Central memory CD4-positive, alpha-beta T cell (primary cell): ENCODE measurements around the gene FER.
"Not testable (repeated sequence)": the region's sequence is repeated elsewhere in the genome, so short reads cannot be mapped to it uniquely, and the experiment has no call there.

Experiments
- DNase-seq: peaks from one replicate; pipeline ENCODE4 v3.0.0; 2022

FER gene

DNA sequence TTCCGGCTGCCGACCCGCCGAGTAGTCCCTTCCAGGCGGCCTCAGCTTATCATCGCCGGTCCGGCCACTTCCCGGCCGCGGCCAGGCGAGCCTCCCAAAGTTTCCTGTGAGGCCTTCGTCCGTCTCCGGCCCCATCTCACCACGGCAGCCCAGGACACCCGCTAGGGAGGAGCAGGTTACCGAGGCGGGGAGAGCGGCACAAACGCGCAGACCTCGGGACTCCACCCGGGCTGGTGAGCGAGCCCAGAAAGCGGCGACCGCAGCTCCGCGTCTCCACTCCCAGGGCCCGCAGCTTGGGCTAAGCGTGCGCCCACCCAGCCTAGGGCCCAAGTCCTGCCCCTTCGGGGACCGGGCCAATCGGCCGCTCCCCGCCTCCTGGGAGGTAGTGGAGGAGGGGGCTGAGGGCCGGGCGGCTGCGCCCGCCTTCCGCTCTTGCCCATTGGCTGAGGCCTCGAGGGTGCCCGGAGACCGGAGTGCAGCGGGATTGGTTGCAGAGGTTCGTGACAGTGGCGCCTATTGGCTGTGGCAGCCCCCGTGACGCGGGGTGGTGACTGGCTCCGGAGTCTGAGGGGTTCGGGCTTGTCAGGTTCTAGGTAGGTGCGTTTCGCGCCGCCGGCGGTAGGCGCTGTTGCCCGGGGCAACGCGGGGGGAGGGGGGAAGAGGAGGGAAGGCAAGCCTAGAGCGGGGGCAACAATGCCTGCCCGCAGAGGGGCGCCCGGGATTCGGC, 867 bp downstream of the FER start:
- peak; percentile 98 for DNase-seq

DNA sequence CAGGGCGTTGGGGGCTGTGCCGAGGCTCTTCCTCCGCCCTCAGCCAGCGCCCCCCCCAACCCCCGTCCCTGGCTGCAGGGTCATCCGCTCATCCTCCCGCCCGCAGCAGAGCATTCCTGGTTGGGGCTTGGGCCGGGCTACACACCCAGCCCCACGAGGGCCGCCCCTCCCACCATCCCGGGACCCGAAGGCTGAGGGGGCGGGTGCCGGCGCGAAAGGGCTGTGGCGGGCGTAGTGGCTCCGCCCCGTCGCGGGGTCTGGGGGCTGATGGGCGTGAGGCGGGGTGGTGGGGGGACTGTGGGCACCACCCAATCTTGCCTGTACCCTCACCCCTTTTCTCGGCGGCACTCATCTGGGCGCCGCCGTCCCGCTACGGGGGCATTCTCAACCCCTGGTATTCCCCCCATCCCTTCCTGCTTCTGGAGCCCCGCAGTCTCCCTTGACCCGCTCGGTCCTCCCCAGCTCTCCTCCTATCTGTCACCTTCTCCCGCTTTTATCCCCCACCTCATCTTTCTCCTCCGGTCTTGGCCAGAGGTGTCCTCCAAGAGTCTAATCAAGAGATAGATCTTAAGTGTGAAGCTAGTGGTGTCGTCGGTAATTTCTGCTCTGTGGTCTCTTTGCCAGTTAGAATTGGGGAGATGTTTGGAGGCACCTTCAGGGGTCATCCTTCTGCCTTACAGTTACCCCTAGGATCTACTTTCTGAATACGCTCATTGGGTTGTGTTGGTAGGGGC, 1.6 kb downstream of the FER start:
- DNase-seq: no peak

DNA sequence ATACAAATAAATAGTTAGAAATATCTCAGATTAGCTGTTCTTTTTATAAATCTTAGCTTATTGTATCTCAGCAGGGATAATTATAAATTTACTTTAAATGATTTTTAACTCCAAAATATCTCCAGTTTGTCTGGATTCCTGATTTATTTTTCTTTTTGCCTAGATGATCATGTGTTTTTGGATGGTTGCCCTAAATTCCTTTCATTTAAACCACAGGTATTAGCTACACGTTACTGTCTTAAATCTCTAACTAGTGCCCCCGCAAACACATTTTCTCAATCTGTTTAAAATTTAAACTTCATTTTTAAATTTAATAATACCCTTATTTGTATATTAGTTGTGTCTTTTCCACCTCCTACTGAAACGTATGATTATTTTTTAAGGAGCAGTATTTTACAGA, 5.6 kb downstream of the FER start:
- no peak for DNase-seq

DNA sequence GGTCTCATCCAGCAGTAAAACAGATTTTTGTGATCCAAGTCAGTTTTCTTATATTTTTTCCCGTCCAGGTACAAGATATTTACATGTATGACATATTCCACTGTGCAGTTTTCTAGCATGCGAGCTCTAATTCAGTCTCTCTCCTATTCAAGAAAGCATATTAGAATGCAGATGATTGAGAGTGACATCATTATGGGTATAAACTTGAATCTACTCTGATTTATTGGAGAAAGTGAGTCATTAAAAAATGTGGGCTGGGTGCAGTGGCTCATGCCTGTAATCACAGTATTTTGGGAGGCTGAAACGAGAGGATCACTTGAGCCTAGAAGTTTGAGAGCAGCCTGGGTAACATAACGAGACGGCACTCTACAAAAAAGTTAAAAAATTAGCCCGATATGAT, 6.2 kb downstream of the FER start:
- no peak for DNase-seq

DNA sequence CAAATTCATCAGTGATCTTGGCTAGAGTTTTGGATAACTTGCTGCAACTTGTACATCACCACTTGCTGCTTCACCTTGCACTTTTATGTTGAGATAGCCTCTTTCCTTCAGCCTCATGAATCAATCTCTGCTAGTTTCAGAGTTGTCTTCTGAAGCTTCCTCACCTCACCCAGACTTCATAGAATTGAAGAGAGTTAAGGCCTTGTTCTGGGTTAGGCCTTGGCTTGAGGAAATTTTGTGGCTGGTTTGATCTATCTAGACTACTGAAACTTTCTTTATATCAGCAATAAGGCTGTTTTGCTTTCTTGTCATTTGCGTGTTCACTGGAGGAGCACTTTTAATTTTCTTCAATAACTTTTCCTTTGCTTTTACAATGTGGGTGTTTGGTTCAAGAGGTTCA, 12.8 kb downstream of the FER start:
- DNase-seq: no peak

DNA sequence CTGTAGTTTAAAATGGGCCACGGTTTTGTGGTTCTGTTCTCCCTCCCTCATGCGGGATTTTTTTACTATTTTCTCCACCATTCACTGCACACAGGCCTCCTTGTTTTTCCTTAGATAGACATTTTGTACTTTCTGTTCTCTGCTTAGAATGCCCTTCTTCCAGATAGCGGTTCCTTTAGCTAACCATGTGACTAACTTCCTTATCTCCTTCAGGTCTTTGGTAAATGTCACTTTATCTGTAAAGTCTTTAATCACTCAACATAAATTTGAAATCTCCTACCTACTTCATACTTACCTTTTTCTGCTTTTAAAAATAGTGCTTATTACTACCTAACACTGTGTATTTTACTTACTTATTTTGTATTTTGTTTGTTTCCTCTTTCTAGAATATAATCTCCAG, 15.0 kb downstream of the FER start:
- DNase-seq: no peak

DNA sequence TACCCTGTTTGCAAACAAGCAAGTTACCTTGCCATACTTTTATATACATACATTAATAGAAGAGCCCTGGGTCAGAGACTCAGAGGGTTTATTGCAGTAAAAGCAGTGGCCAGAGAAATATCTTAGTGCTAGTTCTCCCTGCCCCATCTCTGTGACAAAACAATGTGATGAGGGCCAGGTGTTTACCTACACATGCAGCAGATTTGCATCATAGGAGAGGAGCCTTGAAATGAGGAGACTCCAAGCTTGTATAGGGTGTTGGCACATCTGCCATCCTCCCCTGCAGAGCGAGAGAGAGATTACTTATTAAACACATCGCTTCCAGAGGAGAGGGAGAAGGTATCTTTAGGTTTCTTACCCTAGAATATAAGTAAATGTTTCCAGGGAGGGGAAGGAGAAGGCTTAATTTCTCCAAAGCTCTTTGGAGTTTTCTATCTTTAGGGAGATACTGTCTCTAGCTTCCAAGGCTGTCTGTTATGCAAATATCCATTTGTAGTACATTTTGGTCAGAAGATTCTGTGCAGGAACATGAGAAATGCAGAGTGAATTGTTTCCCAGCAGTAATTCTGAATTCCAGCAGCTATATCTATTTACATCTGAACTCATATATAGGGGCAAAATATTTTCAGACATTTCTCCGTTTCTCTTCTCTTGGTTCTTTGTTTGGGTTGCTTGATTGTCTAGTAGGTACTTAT, 15.7 kb downstream of the FER start:
- no peak for DNase-seq

DNA sequence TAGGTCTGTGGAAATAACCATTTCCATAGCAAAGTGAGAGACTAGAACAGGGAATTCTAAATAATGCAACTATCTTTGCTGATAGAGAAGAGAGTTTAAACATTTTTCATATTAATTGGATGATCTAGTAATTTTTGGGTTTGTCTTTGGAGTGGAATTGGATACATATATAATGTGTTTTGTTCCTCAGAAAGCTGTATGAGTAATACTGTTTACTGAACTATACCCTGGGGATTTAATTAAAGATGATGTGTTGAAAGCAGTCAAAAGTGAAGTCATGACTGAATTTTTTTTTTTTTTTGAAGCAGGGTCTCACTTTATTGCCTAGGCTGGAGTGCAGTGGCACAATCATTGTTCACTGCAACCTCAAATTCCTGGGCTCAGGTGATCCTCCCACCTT, 17.9 kb downstream of the FER start:
- no peak for DNase-seq

DNA sequence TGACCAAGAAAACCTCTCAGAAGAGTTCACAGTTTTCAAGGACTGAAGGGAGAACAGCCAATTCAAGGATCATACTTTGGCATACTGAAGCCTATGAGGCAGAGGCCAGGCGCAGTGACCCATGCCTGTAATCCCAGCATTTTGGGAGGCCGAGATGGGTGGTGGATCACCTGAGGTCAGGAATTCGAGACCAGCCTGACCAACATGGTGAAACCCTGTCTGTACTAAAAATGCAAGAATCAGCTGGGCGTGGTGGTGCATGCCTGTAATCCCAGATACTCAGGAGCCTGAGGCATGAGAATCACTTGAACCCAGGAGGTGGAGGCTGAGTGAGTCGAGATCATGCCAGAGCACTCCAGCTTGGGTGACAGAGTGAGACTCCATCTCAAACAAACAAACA, 19.2 kb downstream of the FER start:
- DNase-seq: not testable (repeated sequence)

DNA sequence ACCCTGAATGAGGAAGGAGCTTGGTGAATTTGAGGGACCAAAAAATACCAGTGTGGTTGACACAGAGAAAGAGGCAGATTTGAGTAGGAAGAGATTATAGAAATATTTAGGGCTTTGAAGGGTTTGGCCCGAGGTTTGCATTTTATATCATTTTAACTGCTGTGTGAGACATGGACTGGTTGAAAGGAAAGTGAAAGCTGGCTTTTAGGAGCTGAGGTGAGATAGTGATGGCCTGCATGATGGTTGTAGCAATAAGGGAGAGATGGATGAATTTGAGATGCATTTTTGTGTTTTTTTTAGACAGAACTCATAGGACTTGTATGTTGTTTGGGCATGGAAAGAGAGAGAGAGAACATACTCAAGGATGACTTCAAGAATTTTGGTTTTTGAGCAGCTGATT, 21.7 kb downstream of the FER start:
- DNase-seq: no peak

DNA sequence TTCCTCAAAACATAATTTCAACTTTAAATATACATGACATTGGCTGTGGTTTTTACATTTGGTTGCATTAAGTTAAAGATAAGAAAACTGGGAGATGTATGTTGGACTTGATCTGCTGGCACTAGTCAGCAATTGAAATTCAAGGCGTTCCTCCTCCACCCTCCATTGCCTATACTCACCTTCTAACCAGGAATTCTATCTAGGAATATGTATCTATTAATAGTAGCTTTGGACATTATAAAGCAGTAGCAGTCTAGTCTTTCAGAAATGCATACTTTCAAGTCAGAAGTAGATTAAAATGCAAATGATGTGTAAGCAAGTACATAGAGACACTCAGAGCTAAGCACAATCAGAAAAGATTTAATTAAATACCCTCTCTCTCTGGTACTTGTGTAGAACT, 24.9 kb downstream of the FER start:
- no peak for DNase-seq

DNA sequence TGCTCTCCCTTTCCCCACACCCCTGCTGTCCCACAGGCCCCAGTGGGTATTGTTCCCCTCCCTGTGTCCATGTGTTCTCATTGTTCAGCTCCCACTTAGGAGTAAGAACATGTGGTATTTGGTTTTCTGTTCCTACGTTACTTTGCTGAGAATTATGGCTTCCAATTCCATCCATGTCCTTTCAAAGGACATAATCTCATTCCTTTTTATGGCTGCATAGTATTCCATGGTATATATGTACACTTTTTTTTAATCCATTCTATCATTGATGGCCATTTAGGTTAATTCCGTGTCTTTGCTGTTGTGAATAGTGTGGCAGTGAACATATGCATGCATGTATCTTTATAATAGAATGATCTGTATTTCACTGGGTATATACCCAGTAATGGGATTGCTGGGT, 25.6 kb downstream of the FER start:
- DNase-seq: no peak

DNA sequence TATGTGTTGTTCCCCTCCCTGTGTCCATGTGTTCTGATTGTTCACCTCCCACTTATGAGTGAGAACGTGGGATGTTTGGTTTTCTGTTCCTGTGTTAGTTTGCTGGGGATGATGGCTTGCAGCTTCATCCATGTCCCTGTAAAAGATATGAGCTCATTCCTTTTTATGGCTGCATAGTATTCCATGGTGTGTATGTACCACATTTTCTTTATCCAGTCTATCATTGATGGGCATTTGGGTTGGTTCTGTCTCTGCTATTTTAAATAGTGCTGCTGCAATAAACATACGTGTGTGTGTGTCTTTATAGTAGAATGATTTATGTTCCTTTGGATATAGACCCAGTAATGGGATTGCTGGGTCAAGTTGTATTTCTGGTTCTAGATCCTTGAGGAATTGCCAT, 26.4 kb downstream of the FER start:
- DNase-seq: not testable (repeated sequence)

DNA sequence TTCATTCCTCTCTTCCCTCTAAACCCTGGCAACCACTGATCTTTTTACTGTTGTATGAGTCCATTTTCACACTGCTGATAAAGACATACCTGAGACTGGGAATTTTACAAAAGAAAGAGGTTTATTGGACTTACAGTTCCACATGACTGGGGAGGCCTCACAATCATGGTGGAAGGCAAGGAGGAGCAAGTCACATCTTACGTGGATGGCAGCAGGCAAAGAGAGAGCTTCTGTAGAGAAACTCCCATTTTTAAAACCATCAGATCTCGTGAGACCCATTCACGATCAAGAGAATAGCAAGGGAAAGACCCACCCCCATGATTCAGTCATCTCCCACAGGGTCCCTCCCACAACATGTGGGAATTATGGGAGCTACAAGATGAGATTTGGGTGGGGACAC, 29.9 kb downstream of the FER start:
- DNase-seq: not testable (repeated sequence)

DNA sequence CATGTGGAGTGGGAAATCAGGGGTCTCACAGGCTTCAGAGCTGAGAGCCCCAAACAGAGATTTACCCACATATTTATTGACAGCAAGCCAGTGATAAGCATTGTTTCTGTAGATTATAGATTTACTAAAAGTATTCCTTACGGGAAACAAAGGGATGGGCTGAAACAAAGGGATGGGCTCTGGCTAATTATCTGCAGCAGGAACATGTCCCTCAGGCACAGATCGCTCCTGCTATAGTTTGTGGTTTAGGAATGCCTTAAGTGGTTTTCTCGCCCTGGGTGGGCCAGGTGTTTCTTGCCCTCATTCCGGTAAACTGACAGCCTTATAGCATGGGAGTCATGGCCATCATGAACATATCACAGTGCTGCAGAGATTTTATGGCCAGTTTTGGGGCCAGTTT, 36.9 kb downstream of the FER start:
- not testable (repeated sequence) for DNase-seq

DNA sequence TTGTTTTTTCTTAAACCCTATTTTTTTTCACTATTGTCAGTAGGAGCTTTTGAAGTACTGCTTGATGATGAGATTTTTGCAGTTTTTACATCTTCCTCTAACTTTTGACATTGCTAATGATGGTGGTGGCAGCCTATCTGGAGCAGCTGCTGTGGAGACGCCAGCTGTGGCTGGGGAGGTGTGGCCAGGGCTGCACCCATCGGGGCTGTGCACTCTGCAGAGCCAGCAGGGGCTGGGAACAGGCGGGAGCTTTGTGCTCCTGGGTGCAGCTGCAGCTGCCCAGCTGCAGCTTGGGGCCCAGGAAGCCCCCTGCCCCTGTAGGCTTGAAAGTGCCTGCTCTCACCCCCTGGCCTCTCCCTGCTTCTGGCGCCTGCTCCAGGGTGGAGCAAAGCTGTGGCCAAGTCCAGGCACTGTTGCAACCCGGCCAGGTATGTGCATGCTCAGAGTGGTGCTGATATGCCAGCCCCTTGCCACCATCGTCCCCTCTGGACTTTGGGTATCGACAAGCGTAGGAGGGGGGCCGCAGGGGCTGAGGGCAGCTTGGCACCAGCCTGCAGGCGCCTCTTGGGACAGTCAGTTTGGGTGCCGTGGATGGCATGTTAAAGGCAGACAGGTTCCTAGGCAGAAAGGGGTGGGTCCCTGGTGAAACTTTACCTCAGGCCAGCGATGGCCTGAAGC, 39.2 kb downstream of the FER start:
- no peak for DNase-seq

DNA sequence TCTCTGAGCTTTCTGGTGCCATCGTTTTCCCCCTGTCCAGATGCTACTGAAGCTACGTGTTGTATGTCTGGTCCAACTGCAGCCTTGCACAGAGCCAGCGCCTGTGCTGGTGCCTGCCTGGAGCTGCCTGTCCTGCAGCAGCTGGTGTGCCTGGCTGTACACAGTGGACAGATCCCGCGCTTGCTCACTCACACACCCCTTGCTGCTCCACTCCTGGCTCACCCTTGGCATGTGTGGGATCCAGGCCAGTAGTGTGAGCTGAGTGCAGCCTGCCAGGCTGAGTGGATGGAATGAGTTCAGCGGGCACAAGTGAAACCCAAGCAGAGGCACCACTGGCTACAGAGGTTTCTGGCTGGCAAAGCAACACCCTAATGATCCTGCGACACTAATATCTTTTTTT, 40.4 kb downstream of the FER start:
- no peak for DNase-seq

DNA sequence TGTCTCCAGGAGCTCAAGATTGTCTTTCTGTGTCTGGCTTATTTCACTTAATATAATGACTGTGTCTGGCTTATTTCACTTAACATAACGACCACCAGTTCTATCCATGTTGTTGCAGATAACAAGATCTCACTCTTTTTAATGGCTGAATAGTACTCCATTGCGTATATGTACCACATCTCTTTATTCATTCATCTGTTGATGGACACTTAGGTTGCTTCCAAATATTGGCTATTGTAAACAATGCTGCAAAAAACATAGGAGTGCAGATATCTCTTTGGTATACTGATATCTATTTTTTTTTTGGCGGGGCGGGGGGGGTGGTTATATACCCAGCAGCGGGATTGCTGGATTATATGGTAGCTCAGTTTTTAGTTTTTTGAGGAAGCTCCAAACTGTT, 45.5 kb downstream of the FER start:
- DNase-seq: no peak

DNA sequence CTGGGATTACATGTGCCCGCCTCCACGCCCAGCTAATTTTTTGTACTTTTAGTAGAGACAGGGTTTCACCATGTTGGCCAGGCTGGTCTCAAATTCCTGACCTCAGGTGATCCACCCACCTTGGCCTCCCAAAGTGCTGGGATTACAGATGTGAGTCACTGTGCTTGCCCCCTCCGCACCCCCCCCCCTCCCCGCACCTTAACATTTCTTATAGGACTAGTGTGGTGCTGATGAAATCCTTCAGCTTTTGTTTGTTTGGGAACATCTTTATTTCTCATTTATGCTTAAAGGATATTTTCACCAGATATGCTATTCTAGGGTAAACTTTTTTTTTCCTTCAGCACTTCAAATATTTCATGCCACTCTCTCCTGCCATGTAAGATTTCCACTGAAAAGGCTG, 46.7 kb downstream of the FER start:
- DNase-seq: not testable (repeated sequence)

DNA sequence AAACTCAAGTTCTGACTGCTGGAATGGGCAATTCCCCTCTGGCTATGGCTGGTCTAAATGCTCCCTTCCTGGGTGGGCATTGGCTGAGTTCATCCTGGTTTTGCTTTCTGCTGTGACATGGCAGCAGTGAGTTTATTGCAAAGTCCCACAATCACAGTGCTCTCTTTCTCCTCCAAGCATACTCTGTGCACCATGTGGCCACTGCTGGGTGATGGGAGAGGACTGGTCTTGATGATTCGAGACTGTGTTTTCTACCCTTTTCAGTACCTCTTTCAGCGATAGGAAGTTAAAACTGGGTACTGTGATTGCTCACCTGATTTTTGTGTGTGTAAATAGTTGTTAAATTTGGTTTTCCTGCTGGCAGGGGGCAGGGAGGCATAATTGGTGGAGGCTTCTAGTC, 49.7 kb downstream of the FER start:
- DNase-seq: no peak

DNA sequence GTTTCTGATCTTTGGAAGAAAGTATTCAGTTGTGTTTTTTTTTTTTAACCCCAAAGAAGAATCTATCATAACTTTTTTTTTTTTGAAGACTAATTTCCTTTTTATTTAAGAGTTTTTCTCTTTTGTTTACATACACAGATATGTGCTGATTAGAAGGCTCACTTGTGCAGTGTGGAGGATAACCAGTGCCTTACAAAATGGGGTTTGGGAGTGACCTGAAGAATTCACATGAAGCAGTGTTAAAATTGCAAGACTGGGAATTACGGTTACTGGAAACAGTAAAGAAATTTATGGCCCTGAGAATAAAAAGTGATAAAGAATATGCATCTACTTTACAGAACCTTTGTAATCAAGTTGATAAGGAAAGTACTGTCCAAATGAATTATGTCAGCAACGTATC, 50.3 kb downstream of the FER start:
- no peak for DNase-seq

DNA sequence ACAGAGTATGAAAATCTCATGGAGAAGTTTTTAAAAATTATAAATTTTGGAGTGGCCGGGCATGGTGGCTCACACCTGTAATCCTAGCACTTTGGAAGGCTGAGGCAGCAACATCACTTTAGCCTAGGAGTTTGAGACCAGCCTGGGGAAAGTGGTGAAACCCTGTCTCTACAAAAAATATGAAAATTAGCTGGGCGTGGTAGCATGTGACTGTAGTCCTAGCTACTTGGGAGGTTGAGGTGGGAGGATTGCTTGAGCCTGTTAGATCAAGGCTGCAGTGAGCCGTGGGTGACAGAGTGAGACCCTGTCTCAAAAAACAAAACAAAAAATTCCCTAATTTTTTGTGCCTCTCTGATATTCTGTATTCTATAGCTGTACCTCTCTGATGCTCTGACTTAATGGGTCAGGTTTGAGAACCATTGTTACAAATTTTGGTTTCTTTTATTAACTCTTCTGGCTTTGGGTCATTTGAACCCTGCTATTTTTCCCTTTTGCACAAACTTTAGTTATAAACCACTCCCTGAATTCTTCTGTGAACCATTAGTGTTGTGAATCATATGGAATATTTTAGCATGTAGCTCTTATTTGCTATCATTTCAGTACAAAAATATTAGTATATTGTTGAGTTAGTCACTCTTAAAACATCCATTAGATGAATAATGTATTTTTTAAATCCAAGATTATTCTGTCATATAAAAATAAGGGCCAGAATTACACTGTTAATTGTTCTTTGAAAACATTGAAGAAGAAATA, 51.0 kb downstream of the FER start:
- no peak for DNase-seq

DNA sequence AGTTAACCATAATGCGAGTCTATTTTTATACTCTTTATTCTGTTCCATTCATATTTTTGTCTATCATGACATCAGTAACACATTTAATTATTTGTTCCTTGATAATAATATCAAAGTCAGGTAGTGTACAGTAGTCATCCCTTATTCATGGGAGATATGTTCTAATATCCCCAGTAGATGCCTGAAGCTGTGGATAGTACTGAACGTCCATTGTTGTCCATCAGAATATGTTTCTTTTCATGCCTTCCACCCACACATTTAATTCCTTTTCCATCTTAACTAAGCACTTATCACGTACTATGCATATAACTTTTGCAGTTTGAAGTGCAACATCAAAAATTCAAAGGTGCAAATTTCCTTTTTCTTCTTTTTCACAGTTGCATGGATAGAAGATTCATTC, 53.6 kb downstream of the FER start:
- DNase-seq: no peak
